DND-41 (cell line): ENCODE measurements around the gene OR51B5.

ENCODE experiments used
- ATAC-seq: fragments of 200-7000 bp; cut with Tn5 transposase; 3 replicates; pipeline ENCODE4 v1.9.1; 2021; ENCODE audit warnings: low read depth; ENCODE audit not compliant: insufficient read depth
- DNase-seq: peaks from one replicate; pipeline ENCODE4 v3.0.0-alpha.2; 2020
- H2AFZ ChIP-seq: 2 replicates; pipeline ENCODE4 v1.6.0; 2012; ENCODE audit warnings: low read depth, low read length
- H3K27ac ChIP-seq: 2 replicates; pipeline ENCODE4 v1.5.1; 2012; ENCODE audit warnings: low read length, inconsistent platforms
- H3K27me3 ChIP-seq: fragments of 200-600 bp; sonication (generic); 2 replicates; pipeline ENCODE4 v1.6.0; 2012; ENCODE audit warnings: low read length, mild to moderate bottlenecking, inconsistent platforms; ENCODE audit not compliant: insufficient read depth, poor library complexity
- H3K36me3 ChIP-seq: 2 replicates; pipeline ENCODE4 v1.5.1; 2012; ENCODE audit warnings: low read length, inconsistent platforms; ENCODE audit not compliant: insufficient read depth
- H3K4me1 ChIP-seq: 2 replicates; pipeline ENCODE4 v1.5.1; 2012; ENCODE audit warnings: mild to moderate bottlenecking, low read length; ENCODE audit not compliant: insufficient read depth
- H3K4me2 ChIP-seq: 2 replicates; pipeline ENCODE4 v1.6.0; 2012; ENCODE audit warnings: mild to moderate bottlenecking, moderate library complexity, low read length, inconsistent platforms; ENCODE audit not compliant: insufficient read depth
- H3K4me3 ChIP-seq, 2 experiments: fragments of 200-600 bp in 1 of 2; shearing (Covaris generic) in 1 of 2; 2 replicates each; pipeline ENCODE4 v1.5.1; 2012 to 2016; ENCODE audit warnings: inconsistent platforms in 2 of 2, low read length in 2 of 2, mild to moderate bottlenecking in 2 of 2, low read depth in 1 of 2, moderate library complexity in 1 of 2
- H3K79me2 ChIP-seq: 2 replicates; pipeline ENCODE4 v1.6.0; 2012; ENCODE audit warnings: low read length, inconsistent platforms; ENCODE audit not compliant: insufficient read depth
- H3K9ac ChIP-seq: 2 replicates; pipeline ENCODE4 v1.6.0; 2012; ENCODE audit warnings: low read depth, mild to moderate bottlenecking, inconsistent platforms, low read length, moderate library complexity
- H3K9me3 ChIP-seq: 2 replicates; pipeline ENCODE4 v1.5.1; 2012; ENCODE audit warnings: low read length, moderate library complexity, mild to moderate bottlenecking, inconsistent platforms; ENCODE audit not compliant: insufficient read depth, severe bottlenecking
- H4K20me1 ChIP-seq: 2 replicates; pipeline ENCODE4 v1.6.0; 2012; ENCODE audit warnings: low read length; ENCODE audit not compliant: insufficient read depth
- EZH2 ChIP-seq: IDR thresholded peaks from 3 replicates; pipeline ENCODE4 v1.6.1; 2012; ENCODE audit warnings: borderline replicate concordance, low read depth, mild to moderate bottlenecking, moderate library complexity, low read length, inconsistent platforms; ENCODE audit not compliant: severe bottlenecking
- TF ChIP-seq, protein P1 (sequence below): IDR thresholded peaks from 2 replicates; pipeline ENCODE4 v1.5.1; 2012; ENCODE audit warnings: borderline replicate concordance, low read length, moderate library complexity, mild to moderate bottlenecking; ENCODE audit not compliant: poor library complexity, severe bottlenecking; ENCODE audit errors: extremely low read depth

Gene OR51B5

DNA sequence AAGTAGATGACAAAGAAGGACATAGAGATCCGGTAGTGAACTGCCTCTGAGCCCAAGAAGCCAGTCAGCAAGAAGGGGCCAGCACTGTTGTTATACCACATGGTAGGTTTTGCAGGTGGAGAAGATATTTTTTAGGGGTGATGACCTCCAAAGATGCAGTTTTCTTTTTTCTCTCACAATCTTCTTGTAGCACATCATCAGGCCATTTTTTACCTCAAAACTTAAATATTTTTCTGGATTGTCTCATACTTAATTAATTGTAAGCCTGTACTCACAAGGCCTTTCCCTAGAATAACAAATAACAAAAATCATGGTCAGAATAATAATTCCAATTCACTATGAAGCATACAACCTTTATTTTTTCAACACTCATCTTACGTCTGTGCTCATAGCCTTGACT lies 41.5 kb downstream of the OR51B5 start, which contains the start of gene OR51B4:
Gene OR51B4, minus strand, starts transcription at position 101 of the 400 bp plus-strand sequence. Its CDS starts 0 bp downstream, at position 101.
- H3K36me3 ChIP-seq, result no peaks in the 10 kb centered on the region
- ATAC-seq (no peak), DNase-seq (no peak)
- no peaks in the 10 kb centered on the region for H3K4me1 ChIP-seq
- H3K9me3 ChIP-seq, result no peaks in the 10 kb centered on the region
- no peaks in the 10 kb centered on the region for H3K79me2 ChIP-seq
- peaks cover 6% of the 10 kb centered on the region for H3K27me3 ChIP-seq
- no peak within 1 kb of the TSS for H3K27ac ChIP-seq
- H3K9ac ChIP-seq, result no peak within 1 kb of the TSS
- H3K4me2 ChIP-seq, result no peak within 1 kb of the TSS
- no peaks in the 10 kb centered on the region for H4K20me1 ChIP-seq
- no peak within 1 kb of the TSS for H2AFZ ChIP-seq
- H3K4me3 ChIP-seq, result no peak within 1 kb of the TSS
- no peak for TF ChIP-seq EZH2
- TF ChIP-seq, protein P1, sequence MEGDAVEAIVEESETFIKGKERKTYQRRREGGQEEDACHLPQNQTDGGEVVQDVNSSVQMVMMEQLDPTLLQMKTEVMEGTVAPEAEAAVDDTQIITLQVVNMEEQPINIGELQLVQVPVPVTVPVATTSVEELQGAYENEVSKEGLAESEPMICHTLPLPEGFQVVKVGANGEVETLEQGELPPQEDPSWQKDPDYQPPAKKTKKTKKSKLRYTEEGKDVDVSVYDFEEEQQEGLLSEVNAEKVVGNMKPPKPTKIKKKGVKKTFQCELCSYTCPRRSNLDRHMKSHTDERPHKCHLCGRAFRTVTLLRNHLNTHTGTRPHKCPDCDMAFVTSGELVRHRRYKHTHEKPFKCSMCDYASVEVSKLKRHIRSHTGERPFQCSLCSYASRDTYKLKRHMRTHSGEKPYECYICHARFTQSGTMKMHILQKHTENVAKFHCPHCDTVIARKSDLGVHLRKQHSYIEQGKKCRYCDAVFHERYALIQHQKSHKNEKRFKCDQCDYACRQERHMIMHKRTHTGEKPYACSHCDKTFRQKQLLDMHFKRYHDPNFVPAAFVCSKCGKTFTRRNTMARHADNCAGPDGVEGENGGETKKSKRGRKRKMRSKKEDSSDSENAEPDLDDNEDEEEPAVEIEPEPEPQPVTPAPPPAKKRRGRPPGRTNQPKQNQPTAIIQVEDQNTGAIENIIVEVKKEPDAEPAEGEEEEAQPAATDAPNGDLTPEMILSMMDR, result no peak

DNA sequence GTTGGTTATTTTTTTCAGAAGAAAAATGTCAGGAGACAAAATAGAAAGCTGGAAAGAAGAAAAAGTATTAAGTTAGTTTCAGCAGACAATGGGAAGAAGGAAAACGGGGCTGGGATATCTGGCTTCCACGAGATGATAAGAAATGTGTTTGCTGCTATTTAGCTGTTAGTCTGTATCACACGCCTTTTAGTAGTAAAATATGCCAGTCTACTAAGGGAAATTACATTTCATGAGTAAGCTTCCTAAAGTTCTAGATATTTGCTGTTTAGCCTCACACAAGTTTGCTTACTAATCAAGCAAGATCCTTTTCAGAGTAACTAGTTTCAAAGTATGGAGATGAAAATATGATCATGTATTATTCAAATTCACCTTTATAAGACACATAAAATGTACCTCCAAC lies 43.1 kb downstream of the OR51B5 start:
- Histone ChIP-seq H3K9ac (no peak overlapping the region), H2AFZ (no peak overlapping the region), H3K27ac (no peak overlapping the region), H3K9me3 (no peaks in the 10 kb centered on the region), H3K4me1 (no peaks in the 10 kb centered on the region), H3K27me3 (peaks cover 6% of the 10 kb centered on the region), H4K20me1 (no peaks in the 10 kb centered on the region), H3K79me2 (no peaks in the 10 kb centered on the region), H3K4me3 (no peak overlapping the region), H3K36me3 (no peaks in the 10 kb centered on the region), H3K4me2 (no peak overlapping the region)
- TF ChIP-seq, protein P1, result no peak
- no peak for TF ChIP-seq EZH2
- DNase-seq, result no peak
- ATAC-seq, result no peak

DNA sequence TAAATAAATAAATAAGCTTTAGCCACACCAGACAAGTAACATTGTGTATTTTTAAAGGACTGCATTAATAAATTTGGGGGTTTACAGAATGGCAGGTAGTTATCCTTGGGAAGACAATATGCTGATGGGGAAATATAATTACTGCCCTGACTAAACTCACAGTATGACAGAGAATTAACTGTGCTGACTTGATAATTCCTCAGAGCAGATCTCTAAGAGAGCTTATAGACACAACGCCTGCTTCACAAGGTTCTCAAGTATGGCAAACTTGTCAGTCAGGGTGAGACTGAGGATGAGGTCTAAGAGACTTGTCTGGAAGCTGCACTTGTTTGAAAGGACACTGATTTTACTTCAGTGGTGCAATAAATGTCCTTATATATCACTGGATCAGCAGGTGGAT lies 44.9 kb downstream of the OR51B5 start:
- no peak overlapping the region for H3K4me2 ChIP-seq
- H3K4me1 ChIP-seq, result no peaks in the 10 kb centered on the region
- DNase-seq (no peak), ATAC-seq (no peak)
- TF ChIP-seq, protein P1, result no peak
- TF ChIP-seq EZH2, result no peak
- H4K20me1 ChIP-seq, result no peaks in the 10 kb centered on the region
- H3K79me2 ChIP-seq, result no peaks in the 10 kb centered on the region
- H3K27ac ChIP-seq, result no peak overlapping the region
- peaks cover 6% of the 10 kb centered on the region for H3K27me3 ChIP-seq
- H2AFZ ChIP-seq, result no peak overlapping the region
- no peak overlapping the region for H3K9ac ChIP-seq
- H3K9me3 ChIP-seq, result no peaks in the 10 kb centered on the region
- no peak overlapping the region for H3K4me3 ChIP-seq
- H3K36me3 ChIP-seq, result no peaks in the 10 kb centered on the region
